ENCODE measurements around the gene CYP26B1.

DNA sequence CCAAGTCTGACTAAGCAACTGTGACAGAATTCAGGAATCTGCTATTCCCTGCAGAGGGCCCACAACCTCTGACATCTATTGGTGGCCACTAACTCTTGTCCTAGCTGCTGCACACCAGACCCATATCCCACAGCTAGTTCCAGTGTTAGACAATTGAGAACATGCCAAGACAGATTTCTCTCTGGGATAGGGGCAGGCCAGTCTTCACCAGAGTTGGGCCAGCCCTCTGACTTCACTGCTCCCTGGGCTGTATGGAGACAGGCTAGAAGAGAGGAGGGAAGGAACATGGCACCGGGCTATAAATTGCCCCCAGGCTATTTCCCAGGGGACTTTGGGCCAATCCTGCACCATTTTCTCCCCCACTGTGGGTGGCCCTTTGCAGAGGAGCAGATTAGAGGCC lies 32.7 kb upstream of the CYP26B1 start:
- TF ChIP-seq SNAI2 (CRISPR knock-in tag; IDR thresholded peaks at IDR 0.05) (no peak), ISL1 (CRISPR knock-in tag; IDR thresholded peaks at IDR 0.05) (no peak), ZNF70 (CRISPR knock-in tag; IDR thresholded peaks at IDR 0.05) (no peak), ARNTL (CRISPR knock-in tag; IDR thresholded peaks at IDR 0.05; ENCODE audit: borderline replicate concordance, low read depth) (no peak), GLIS3 (CRISPR knock-in tag; IDR thresholded peaks at IDR 0.05) (no peak), ZFP30 (CRISPR knock-in tag; IDR thresholded peaks at IDR 0.05) (no peak), TCF4 (CRISPR knock-in tag; IDR thresholded peaks at IDR 0.05; ENCODE audit: borderline replicate concordance) (no peak)
- TF ChIP-seq, protein P1, sequence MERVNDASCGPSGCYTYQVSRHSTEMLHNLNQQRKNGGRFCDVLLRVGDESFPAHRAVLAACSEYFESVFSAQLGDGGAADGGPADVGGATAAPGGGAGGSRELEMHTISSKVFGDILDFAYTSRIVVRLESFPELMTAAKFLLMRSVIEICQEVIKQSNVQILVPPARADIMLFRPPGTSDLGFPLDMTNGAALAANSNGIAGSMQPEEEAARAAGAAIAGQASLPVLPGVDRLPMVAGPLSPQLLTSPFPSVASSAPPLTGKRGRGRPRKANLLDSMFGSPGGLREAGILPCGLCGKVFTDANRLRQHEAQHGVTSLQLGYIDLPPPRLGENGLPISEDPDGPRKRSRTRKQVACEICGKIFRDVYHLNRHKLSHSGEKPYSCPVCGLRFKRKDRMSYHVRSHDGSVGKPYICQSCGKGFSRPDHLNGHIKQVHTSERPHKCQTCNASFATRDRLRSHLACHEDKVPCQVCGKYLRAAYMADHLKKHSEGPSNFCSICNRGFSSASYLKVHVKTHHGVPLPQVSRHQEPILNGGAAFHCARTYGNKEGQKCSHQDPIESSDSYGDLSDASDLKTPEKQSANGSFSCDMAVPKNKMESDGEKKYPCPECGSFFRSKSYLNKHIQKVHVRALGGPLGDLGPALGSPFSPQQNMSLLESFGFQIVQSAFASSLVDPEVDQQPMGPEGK (CRISPR knock-in tag; IDR thresholded peaks at IDR 0.05; ENCODE audit: borderline replicate concordance), result no peak
- TF ChIP-seq, protein P2, sequence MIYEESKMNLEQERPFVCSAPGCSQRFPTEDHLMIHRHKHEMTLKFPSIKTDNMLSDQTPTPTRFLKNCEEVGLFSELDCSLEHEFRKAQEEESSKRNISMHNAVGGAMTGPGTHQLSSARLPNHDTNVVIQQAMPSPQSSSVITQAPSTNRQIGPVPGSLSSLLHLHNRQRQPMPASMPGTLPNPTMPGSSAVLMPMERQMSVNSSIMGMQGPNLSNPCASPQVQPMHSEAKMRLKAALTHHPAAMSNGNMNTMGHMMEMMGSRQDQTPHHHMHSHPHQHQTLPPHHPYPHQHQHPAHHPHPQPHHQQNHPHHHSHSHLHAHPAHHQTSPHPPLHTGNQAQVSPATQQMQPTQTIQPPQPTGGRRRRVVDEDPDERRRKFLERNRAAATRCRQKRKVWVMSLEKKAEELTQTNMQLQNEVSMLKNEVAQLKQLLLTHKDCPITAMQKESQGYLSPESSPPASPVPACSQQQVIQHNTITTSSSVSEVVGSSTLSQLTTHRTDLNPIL (CRISPR knock-in tag; IDR thresholded peaks at IDR 0.05; ENCODE audit: low read depth), result no peak
- TF ChIP-seq, protein P3, sequence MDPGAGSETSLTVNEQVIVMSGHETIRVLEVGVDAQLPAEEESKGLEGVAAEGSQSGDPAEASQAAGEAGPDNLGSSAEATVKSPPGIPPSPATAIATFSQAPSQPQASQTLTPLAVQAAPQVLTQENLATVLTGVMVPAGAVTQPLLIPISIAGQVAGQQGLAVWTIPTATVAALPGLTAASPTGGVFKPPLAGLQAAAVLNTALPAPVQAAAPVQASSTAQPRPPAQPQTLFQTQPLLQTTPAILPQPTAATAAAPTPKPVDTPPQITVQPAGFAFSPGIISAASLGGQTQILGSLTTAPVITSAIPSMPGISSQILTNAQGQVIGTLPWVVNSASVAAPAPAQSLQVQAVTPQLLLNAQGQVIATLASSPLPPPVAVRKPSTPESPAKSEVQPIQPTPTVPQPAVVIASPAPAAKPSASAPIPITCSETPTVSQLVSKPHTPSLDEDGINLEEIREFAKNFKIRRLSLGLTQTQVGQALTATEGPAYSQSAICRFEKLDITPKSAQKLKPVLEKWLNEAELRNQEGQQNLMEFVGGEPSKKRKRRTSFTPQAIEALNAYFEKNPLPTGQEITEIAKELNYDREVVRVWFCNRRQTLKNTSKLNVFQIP (CRISPR knock-in tag; IDR thresholded peaks at IDR 0.05; ENCODE audit: borderline replicate concordance, low read depth), result no peak
